ENCODE results near the gene POLA1. TPM values are rescaled to one million over a fixed set of nuclear protein-coding genes. Genes with fewer than 3 reads are reported as not detected.

Gene POLA1
- total RNA-seq, 1 experiment from 2014 or later: 13.6 TPM

- DNase-seq (ENCODE audit: low read depth): no peak
- in situ Hi-C loops (cut with HindIII; ENCODE audit: low pct_unique_long_range_greater_than_20kb, low sequenced_read_pairs): no loop called here
Measured at GRCh38 chrX:24990535-24990934, 296.8 kb downstream of the POLA1 start.

DNA sequence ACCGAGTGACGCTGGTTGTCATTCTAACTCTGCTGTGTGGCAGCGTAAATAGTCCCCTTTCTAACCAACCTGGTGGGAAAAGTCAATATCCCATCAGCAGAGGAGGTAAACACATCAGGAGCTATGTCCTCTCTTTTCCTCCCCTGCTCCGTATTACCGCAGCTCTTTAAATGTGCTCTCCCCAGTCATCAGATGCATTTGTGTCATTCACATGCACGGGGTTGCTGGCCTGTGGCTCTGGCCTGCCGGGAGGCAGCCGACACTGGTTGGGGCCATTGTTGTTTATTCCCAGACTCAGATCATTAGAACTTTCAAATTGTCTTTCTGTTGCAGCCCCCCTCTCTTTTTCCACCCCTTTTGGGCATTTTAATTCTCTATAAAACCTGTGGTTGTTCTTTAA is 300.2 kb downstream of the POLA1 start:
- no peak for DNase-seq (ENCODE audit: low read depth)
- in situ Hi-C loops (cut with HindIII; ENCODE audit: low pct_unique_long_range_greater_than_20kb, low sequenced_read_pairs): no loop called here

DNA sequence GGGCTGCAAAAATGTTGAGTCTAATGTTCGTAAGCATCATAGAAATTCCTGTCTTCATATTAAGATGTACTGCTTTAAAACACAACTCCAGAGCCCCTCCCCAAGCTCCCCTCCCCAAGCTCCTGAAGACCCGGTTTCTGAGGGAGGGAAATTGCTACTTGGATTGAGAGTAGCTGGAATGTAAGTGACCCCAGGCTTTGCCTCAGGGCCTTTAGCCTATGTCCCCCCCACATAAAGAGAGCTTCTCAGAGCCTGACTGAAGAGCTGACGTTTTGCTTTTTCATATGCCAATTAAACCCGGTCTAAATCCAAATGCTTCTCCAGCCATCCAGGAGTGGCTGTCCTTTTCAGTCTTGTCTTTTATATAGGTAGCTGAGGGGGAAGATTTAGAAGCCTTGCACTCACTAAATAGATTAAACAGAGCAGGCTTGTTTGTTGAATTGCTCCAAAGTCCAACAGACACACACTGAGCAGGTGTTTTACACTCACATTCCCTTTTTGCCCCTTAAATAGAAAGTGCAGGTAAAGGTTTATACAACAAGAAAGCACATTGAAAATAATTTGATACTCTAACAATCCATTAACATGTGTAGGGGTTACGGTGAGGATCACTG is 302.5 kb downstream of the POLA1 start:
- in situ Hi-C loops (cut with HindIII; ENCODE audit: low pct_unique_long_range_greater_than_20kb, low sequenced_read_pairs): no loop called here
- no peak for DNase-seq (ENCODE audit: low read depth)

GRCh38 chrX:24999511-24999910 is 305.8 kb downstream of the POLA1 start:
- DNase-seq (ENCODE audit: low read depth): no peak
- in situ Hi-C loops (cut with HindIII; ENCODE audit: low pct_unique_long_range_greater_than_20kb, low sequenced_read_pairs): no loop called here

GRCh38 chrX:25001808-25002660 is 308.3 kb downstream of the POLA1 start:
- DNase-seq (ENCODE audit: low read depth): no peak
- in situ Hi-C loops (cut with HindIII; ENCODE audit: low pct_unique_long_range_greater_than_20kb, low sequenced_read_pairs): no loop called here

DNA sequence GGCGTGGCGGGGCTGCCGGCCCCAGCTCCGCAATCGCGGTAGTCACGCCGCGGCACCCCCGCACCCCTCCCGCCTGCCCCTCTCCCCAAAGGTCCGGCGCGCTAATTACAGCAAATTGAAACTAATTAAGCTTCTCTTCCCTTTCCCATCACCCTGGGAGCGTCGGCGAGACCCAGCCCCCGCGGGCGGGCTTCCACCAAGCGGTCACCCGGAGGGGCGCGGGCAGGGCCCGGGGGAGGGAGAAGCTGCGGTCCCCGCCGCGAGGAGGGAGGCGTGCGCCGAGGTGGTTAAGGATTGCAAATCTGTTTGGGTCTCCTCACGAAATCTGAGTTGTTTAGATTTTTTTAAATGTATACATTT is 308.9 kb downstream of the POLA1 start:
- in situ Hi-C loops (cut with HindIII; ENCODE audit: low pct_unique_long_range_greater_than_20kb, low sequenced_read_pairs): no loop called here
- DNase-seq (ENCODE audit: low read depth): no peak

GRCh38 chrX:25003066-25003849 is 309.5 kb downstream of the POLA1 start:
- in situ Hi-C loops (cut with HindIII; ENCODE audit: low pct_unique_long_range_greater_than_20kb, low sequenced_read_pairs): no loop called here
- DNase-seq (ENCODE audit: low read depth): no peak

- no peak for DNase-seq (ENCODE audit: low read depth)
- in situ Hi-C loops (cut with HindIII; ENCODE audit: low pct_unique_long_range_greater_than_20kb, low sequenced_read_pairs): no loop called here
Measured at GRCh38 chrX:25004040-25004439, 310.3 kb downstream of the POLA1 start.

GRCh38 chrX:25004485-25005032 is 310.8 kb downstream of the POLA1 start:
- no peak for DNase-seq (ENCODE audit: low read depth)

GRCh38 chrX:25005034-25005381 is 311.3 kb downstream of the POLA1 start:
- in situ Hi-C loops (cut with HindIII; ENCODE audit: low pct_unique_long_range_greater_than_20kb, low sequenced_read_pairs): no loop called here
- DNase-seq (ENCODE audit: low read depth): no peak

More at GRCh38 chrX:25004485-25005032, 310.8 kb downstream of the POLA1 start:
- in situ Hi-C loops (cut with HindIII; ENCODE audit: low pct_unique_long_range_greater_than_20kb, low sequenced_read_pairs): no loop called here

- in situ Hi-C loops (cut with HindIII; ENCODE audit: low pct_unique_long_range_greater_than_20kb, low sequenced_read_pairs): no loop called here
- DNase-seq (ENCODE audit: low read depth): no peak
Measured at GRCh38 chrX:25005382-25006185, 311.9 kb downstream of the POLA1 start.

DNA sequence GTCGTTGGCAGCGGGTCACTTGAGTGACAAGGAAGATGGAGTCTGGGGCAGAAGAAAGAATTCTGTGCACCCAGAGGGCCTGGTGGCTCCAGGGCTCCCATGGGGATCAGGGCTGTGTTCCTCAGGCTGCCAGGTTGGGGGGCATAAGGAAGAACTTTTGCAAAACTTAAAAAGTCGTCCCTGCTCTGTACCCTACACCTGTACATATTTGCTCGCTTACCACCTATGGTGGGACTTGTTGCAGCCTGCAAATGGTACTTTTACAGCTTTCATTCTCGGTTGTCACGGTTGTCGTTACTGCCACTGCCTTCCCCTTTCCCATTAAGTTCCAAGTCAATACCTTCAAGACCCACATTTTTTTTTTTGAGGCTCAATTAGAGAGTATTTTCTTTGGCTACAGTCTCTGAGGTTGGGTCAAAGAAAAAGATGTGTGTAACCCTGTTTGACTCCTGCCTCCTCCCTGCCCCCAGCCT is 312.9 kb downstream of the POLA1 start:
- DNase-seq (ENCODE audit: low read depth): no peak
- in situ Hi-C loops (cut with HindIII; ENCODE audit: low pct_unique_long_range_greater_than_20kb, low sequenced_read_pairs): no loop called here

GRCh38 chrX:25007059-25008053 is 313.6 kb downstream of the POLA1 start:
- no peak for DNase-seq (ENCODE audit: low read depth)
- in situ Hi-C loops (cut with HindIII; ENCODE audit: low pct_unique_long_range_greater_than_20kb, low sequenced_read_pairs): no loop called here

DNA sequence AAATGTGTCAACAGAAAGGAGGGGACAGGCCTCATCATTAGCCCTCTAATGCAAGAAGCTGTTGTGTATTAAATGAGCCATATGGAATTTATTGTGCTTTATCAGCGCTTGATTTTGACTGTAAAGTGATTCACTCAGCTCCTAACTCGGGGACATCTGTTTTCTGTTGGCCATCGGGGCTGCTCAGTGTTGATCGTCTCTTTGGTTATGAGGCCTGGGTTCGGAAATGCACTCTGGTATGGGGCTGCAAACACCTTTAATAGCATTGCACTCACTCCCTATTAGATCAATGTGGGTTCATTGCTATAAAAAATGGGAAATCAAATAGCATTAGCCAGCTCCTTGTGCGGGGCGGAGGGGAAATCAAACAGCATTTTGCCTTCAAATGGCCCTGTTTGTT is 315.7 kb downstream of the POLA1 start:
- in situ Hi-C loops (cut with HindIII; ENCODE audit: low pct_unique_long_range_greater_than_20kb, low sequenced_read_pairs): no loop called here
- no peak for DNase-seq (ENCODE audit: low read depth)

DNA sequence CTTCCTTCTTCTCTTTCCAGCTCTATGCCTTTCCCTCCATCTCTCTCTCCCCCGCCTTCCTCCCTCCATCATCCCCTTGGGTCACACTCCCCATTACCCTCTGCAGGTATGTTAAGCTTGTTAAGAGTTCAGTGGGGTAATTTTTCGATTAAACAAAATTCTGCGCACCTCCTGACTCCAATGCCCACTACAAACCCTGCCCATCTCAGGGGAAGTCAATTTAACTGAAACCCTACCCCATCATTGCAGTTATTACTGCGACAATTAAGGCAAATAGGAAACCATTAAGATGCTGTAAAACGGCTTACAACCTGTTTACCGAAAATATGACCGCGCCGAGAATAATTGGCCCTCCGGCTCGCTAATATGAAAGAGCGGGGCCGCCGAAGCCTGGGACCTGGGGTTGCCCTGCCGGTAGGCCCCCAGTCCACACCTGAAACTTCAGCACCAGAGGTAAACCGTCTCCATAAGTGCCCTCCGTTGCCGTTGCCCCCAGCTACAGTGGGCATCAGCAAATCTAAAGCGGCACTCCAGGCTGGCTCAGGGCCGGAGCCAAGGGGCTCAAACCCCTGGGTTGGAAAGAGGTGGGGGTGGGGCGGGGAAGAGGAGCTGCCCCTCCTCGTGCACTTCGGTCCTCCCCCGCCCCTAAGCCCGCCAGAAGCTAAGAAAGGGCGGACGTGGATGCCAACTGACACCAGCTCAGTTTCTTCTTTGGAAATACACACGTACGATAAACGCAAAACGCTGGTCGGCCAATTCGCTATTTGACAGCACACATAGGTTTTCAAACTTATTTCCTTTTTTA is 317.3 kb downstream of the POLA1 start:
- in situ Hi-C loops (cut with HindIII; ENCODE audit: low pct_unique_long_range_greater_than_20kb, low sequenced_read_pairs): no loop called here
- DNase-seq (ENCODE audit: low read depth): no peak
